GM19468 (cell line): ENCODE results near the gene DIP2B.

Experiments
- ATAC-seq: cut with Tn5 transposase; IDR thresholded peaks from one replicate; pipeline ENCODE4 v1.9.1; 2021; ENCODE audit warnings: mild to moderate bottlenecking, moderate library complexity, moderate number of reproducible peaks; ENCODE audit not compliant: unreplicated experiment; ENCODE audit errors: extremely low read depth

The DIP2B gene

GRCh38 chr12:50606675-50607375, 102.0 kb downstream of the DIP2B start:
- ATAC-seq = no peak

GRCh38 chr12:50609292-50609874, 104.6 kb downstream of the DIP2B start:
- ATAC-seq = no peak

- ATAC-seq = no peak
These were observed 105.4 kb downstream of the DIP2B start for GRCh38 chr12:50610171-50610570.

DNA sequence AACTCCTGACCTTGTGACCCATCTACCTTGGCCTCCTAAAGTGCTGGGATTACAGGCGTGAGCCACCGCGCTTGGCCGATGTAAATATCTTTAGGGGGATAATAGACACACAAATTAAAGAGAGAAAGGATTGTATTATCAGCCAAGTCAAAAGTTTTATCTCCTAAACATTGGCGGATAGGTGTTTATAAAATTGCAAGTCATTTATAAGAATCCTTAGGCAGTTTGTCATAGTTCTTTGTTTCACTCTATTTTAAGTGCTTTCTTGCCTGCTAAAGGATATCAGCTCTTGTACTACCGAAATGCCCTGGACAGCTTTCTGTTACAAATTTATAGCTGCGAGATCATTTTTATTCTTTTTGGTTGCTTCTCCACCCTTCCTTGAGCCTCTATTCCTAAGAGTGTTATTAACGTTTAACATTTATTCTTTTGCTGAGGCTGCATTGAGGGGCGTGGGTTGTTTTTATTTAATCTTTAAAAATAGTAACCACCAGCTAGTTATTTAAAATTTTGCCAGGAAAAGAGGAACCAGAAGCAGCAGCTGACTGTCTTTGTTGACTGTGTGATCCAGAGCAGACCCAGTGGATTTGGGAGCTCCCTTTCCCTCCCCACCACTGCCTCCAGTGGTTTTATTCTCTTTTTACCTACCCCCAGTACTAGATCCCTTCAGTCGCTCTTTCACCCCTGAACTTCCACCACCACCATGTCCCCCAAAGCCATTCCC, 106.4 kb downstream of the DIP2B start:
- ATAC-seq = no peak

- ATAC-seq = no peak
These were observed 108.1 kb downstream of the DIP2B start for GRCh38 chr12:50612882-50613281.

GRCh38 chr12:50613463-50613862, 108.7 kb downstream of the DIP2B start:
- ATAC-seq = no peak

DNA sequence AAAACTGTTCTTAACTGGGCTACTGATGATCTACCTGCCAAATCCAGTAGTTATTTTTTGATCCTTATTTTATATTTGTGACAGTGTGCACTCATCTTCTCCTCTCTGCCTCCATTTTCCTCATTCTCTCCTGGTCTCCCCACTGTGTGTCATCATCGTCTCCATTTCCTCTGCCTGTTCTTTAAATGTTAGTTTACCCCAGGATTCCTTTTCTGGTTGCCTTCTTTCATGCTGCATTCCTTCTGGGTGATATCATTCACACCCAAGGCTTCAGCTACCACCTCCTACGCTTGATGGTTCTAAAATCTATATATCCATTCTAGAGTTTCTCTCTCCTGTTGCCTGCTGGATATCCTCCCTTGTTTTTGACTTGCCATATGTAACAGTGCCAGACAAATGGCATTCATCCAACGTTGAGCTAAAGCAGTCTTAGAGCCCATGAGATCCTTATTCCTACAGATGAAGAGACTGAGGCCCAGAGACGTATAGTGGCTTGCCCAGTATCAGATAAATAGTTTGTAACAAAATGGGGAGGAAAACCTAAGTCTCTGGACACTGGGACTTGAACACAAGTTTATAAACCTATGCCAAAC, 109.5 kb downstream of the DIP2B start:
- ATAC-seq = no peak

DNA sequence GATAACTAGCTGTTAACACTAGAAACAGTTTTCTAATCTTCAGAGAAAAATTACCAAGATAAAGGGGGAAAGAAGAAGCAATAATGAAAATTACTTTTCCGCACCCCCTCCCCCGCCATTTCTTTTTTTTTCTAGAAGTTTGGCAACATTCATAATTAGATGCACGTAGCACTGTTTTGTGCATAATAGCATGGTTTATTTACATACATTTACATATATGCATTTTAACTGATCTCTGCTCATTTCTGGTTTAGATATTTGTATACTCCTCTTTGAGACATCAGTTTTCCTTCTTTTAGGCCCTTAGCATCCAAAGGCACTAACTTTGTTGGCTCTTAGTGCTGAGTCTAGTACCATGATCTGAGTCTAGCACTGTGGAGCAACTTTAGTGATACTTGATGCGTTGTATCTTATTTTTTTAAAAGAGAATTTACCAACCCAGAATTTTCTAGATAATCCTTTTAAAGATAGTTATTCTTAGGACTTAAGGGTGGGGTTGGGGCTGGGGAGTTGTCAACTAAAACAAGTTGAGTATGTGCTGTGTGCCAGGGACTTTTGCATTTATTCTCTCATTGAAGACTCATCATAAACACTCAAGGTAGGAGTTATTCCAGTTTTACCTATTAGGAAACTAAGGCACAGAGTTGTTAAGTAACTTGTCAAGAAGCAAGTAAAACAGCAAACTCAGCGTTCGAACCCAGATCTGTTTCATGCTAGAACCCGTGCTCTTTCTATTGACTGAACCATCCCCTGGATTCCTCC, 110.5 kb downstream of the DIP2B start:
- ATAC-seq = no peak

DNA sequence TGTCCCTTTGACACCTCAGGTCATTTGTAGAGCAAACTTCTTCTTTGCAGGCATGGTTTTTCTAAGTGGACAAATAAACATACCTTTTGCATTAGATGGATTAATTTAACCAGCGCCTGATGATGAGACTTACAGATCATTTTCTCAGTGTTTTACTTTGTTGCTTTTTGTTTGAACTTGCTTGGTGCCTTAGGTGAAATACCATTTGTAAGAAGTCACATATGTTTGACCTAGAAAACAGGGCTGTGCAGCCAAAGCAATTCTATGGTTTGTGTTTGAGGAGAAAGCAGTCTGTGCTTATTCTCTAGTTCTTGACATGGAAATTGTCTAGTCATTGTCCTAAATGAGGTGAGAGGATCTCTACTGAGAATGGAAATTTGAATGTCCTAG, 111.1 kb downstream of the DIP2B start:
- ATAC-seq = no peak

GRCh38 chr12:50617657-50618056, 112.9 kb downstream of the DIP2B start:
- no peak for ATAC-seq

- ATAC-seq = no peak
These were observed 114.3 kb downstream of the DIP2B start for GRCh38 chr12:50618864-50619609.

GRCh38 chr12:50619610-50619958, 114.8 kb downstream of the DIP2B start:
- no peak for ATAC-seq

GRCh38 chr12:50620109-50620977, 115.6 kb downstream of the DIP2B start:
- no peak for ATAC-seq

DNA sequence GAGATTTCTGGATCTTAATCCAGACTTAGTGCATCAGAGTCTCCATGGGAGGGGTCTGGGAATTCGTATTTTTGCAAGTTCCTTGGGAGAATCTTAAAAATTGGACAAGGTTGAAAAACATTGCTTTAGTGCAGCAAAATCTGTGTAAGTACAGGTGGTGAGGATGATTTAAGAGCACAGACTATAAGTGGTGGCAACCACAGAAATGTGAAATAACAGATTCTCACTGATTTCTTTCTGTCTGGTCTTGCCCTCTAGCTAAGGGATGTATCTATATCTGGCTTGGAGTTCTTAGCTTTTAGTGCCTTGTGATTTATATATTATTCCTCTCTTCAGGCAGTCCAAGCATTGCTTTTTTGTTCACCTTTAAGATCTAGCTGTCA, 116.2 kb downstream of the DIP2B start:
- no peak for ATAC-seq

DNA sequence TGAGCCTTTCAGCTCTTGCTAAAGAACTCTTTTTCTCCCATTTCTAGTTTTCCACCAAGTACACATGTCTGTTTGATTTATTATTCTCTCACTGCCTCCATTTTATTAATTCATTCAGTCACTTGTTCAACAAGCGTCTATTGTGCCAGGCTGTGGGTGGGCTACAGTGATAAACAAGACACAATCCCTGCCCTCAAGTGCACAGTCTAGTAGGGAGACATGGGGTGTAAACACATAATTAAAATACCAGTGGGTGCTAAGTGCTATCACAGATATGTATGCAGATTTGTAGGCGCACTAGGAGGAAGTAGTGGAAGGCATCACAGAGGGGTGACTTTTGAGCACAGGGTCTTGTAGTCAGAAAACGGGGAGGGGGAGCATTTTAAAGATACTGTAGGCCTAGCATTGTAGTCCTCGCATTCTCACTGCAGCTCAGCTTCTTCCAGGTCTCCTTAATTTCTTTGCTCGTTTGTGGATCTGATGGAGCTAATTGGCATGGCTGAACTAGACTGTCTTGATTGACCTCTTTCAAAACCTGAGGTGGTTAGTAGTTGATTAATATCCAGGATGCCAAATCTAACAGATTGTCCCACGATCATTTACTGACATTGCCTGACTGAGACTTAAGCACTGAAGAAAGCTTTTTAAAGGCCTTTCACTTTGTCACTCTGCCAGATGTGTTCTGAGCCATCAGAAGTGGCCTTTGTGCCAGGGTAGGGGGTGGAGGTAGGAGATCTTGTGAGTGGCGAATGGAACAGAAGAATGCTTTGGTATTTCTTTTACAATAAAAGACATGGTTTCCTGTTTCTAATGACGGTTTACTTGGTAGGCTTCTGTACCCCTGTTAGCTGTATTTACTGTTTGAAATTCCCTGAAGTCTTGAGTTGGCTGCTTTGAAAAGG, 116.9 kb downstream of the DIP2B start:
- ATAC-seq = no peak

DNA sequence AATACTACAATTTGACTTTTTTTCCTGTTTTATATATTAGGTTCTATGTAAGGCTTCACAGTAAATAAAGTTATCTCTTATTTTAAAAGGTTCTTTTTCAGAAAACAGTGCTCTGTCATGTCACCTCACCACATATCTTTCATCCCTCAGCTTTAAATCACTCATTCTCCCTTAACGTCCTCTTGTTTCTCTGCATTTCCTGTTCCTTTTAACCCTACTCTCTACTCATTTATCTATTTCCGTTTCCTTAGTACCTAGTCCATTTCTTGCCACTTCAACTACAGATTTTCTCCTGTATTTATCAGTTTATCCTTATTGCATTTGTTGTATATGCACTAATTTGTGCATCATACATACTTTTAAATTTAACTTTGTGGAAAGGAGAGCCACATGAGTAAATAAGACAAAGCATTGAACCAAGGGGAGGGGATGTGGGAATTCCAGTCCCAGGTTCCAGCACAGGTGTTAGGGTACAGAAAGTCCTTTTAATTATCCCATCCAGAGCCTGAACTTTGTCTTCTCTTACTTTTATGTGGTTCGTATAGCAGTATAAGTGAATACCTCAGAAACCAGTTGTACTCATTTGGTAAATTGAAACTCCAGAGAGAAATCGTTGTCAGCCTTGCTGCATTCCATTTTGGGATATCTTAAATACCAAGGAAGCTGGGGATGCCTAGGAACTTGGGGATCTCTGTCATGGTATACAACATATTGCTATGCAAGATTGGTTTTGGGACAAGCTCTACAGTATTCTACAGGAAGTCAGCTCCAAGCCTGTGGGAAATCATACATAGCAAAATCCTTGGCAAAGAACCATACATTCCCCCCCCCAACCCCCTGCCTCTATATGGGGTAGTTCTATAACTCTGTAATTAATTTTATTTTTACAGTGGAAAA, 120.5 kb downstream of the DIP2B start:
- ATAC-seq = no peak

GRCh38 chr12:50626026-50626425, 121.2 kb downstream of the DIP2B start:
- no peak for ATAC-seq
